HPDE6-E6E7 (cell line): ENCODE results near the gene NASP.
A peak's percentile ranks its signal among the peaks of the same experiment; 100 is the strongest.
"Not testable (repeated sequence)": the region's sequence is repeated elsewhere in the genome, so short reads cannot be mapped to it uniquely, and the experiment has no call there.

Experiments used
- DNase-seq: peaks from one replicate; pipeline ENCODE4 v3.0.0; 2011; ENCODE audit warnings: missing footprints; ENCODE audit errors: extremely low spot score

NASP gene

GRCh38 chr1:45570631-45571030 lies 13.2 kb upstream of the NASP start:
- DNase-seq, result no peak

GRCh38 chr1:45573231-45573804 lies 10.5 kb upstream of the NASP start:
- no peak for DNase-seq

DNA sequence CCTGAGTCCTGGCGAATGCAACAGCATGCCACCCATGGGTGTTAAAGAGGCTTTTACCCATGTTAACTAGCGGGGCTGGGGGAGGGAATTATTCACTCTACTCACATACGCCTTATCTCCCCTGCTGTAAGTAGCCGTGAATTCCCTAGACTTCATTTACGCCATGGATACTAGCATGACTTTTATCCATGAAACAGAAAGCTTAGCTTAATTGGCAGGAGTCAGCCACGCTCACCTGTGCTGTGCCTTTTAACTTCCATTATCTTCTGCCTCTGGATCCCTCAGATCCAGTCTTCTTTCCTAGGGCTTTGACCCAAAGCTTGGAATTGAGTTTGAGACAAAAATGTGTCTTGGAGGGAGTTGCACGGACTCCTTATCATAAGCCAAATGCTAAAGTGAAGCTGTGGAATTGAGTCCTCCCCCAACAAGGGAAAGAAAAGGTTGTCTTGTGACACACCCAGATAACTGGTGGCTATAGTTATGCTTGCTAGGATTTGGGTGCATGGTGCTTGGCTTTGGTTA lies 9.7 kb upstream of the NASP start:
- no peak for DNase-seq

DNA sequence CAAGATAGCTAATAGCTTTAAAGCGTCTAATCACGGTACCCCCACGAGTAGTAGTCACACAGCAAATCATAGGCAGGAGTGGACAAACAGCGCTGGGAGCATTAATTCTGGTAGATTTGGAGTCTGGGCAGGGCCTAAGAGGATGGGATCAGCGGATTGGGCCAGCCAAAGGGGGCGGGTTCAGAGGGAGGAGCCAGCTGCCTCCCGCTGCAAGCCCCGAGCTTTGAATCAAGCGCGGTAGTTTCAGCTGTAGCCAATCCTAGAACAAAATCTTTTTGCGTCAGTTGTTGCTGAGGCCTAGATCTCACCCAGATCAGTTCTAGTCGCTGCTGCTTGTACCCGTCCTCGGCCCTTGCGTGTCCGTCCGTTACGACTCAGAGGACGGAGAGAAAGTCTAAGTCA lies 576 bp upstream of the NASP start:
- DNase-seq, result peak; percentile 100

- DNase-seq, result peak; percentile 86
Observed at GRCh38 chr1:45584351-45585109, 689 bp downstream of the NASP start.

- DNase-seq, result no peak
Observed at GRCh38 chr1:45585110-45585426, 1.2 kb downstream of the NASP start.

DNA sequence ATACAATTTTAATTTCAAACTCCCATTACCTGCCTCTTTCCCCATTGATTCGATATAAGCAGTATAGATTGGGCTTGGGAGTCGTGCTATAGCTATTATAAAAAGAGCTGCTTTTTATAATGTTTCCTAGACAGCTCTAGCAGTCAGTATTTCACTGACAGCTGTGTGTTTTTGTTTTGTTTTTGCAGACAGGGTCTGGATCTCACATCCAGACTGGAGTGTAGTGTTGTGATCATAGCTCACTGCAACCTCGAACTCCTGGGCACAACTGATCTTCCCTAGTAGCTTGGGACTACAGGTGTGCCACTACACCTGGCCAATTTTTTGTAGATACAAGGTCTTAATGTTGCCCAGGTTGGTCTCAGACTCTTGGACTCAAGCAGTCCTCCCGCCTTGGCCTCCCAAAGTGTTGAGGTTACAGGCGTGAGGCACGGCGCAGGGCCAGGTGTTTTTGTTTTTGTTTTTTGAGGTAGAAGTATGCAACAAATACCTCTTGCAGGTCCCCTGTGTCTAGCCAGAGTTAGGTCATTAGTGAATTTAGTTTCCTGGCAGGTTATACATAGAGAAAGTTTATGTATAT lies 1.7 kb downstream of the NASP start:
- no peak for DNase-seq

DNA sequence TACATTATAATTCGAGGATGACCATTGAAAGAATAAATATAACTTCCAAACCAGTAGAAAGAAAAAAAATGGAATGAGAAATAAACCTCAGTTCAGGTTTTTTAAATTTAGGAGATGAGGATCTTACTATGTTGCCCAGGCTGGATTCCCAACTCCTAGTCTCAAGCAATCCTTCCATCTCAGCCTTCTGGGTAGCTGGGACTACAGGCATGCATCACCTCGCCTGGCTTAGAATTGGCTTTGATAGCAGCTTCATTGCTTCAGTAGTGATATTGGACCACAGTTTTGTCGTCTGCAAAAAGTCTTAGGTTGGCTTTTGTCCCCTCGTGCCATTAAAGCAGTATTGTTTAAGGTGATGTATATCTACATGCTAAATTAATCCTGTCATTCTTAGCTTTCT lies 2.9 kb downstream of the NASP start:
- DNase-seq, result no peak

GRCh38 chr1:45589861-45590260 lies 6.0 kb downstream of the NASP start:
- no peak for DNase-seq

DNA sequence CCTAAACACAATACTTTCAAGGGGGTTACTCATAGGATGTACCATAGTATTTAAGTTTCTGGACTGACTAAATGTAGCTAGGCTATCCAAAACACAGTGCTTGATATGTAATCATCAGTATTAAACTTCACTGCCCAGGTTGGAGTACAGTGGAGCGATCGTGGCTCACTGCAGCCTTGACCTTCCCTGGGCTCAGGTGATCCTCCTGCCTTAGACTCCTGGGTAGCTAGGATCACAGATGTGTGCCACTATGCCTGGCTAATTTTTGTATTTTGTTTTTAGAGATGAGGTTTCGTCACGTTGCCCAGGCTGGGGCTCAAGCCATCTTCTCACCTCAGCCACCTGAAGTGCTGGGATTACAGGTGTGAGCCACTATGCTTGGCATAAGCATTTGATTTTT lies 10.6 kb downstream of the NASP start:
- DNase-seq, result no peak

GRCh38 chr1:45596765-45597164 lies 12.9 kb downstream of the NASP start:
- DNase-seq, result not testable (repeated sequence)

GRCh38 chr1:45604239-45604638 lies 20.4 kb downstream of the NASP start:
- no peak for DNase-seq

- DNase-seq, result no peak
Observed at GRCh38 chr1:45607404-45608074, 23.7 kb downstream of the NASP start.

- no peak for DNase-seq
Observed at GRCh38 chr1:45608175-45609156, 24.6 kb downstream of the NASP start.

- no peak for DNase-seq
Observed at GRCh38 chr1:45610589-45611226, 26.9 kb downstream of the NASP start.

DNA sequence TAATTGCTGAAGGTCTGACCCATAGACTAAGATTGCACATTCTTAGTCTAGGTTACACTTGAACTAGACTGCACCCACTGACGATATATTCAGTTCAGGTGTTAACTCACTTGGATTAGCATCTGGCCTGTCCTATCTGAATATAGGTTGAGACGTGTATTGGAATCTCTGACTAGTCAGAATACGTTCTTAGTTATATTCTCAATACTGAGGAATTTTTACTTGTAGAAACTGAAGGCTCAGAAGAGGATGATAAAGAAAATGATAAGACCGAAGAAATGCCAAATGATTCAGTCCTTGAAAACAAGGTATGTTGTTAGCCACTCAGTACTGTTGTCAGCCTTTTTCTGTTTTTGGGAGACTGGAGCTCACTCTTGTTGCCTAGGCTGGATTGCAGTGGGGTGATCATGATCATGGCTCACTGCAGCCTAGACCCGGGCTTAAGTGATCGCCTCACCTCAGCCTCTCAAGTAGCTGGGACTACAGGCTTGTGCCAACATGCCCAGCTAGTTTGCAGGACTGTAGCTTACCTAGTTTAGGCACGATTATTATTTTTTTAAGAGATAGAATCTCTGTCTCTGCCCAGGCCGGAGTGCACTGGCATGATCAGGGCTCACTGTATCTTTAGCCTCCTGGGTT lies 29.2 kb downstream of the NASP start:
- no peak for DNase-seq

DNA sequence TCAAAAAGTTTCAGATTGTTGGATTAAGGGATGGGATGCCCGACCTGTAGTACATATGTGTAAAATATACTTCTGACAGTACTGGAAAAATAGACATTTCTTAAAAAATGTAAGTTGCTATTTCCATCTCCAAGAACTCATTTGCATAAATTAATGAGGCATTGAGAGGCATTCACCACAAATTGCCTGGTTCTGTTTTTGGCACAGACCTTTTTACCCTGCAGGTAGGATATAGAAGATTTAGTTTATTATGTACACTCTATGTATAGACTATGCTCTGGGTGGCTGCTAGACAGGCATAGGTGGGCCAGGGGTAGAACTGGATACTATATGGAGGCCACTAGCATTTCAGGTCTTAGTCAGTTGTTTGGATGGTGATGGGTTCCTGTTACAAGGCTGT lies 32.0 kb downstream of the NASP start:
- DNase-seq, result no peak

GRCh38 chr1:45617618-45618017 lies 33.8 kb downstream of the NASP start:
- DNase-seq, result no peak

- DNase-seq, result no peak
Observed at GRCh38 chr1:45619149-45619921, 35.5 kb downstream of the NASP start.
